Epithelial cell of esophagus (primary cell): Measurements from ENCODE around the gene SPATA6L.

Source experiments
- DNase-seq: peaks from one replicate; pipeline ENCODE4 v3.0.0; 2010; ENCODE audit warnings: low read depth
- H3K4me3 ChIP-seq: 2 replicates; pipeline ENCODE4 v1.5.1; 2011; ENCODE audit warnings: mild to moderate bottlenecking, low read length, control low read depth
- TF ChIP-seq, protein P1 (sequence below): IDR thresholded peaks from 2 replicates; pipeline ENCODE4 v1.5.1; 2011; ENCODE audit warnings: low read depth, mild to moderate bottlenecking, low read length, control low read depth, inconsistent platforms; ENCODE audit not compliant: insufficient read depth; ENCODE audit errors: missing control alignments

Gene SPATA6L

DNA sequence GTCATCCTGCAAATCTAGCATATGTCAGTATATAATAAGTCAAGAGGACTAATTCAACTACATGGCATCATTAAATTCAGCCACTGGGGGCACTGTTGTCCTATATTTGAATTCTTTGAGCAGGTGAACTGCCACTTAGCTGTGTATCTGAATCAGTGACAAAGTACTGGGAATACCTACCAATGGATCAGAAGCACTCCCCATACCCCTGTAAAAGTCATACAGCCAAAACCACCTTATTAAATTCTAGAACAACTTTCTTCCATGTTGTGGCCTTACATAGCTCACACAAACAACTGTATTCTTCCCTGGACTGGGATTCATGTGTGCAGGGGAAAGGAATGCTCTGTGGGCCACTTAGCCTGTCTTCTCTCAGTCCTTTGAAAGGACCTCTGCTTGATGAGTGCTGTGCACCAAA, 61.6 kb downstream of the SPATA6L start:
- TF ChIP-seq, protein P1, sequence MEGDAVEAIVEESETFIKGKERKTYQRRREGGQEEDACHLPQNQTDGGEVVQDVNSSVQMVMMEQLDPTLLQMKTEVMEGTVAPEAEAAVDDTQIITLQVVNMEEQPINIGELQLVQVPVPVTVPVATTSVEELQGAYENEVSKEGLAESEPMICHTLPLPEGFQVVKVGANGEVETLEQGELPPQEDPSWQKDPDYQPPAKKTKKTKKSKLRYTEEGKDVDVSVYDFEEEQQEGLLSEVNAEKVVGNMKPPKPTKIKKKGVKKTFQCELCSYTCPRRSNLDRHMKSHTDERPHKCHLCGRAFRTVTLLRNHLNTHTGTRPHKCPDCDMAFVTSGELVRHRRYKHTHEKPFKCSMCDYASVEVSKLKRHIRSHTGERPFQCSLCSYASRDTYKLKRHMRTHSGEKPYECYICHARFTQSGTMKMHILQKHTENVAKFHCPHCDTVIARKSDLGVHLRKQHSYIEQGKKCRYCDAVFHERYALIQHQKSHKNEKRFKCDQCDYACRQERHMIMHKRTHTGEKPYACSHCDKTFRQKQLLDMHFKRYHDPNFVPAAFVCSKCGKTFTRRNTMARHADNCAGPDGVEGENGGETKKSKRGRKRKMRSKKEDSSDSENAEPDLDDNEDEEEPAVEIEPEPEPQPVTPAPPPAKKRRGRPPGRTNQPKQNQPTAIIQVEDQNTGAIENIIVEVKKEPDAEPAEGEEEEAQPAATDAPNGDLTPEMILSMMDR = peak; percentile 57
- peak; percentile 77 for DNase-seq
- H3K4me3 ChIP-seq = no peak overlapping the region

DNA sequence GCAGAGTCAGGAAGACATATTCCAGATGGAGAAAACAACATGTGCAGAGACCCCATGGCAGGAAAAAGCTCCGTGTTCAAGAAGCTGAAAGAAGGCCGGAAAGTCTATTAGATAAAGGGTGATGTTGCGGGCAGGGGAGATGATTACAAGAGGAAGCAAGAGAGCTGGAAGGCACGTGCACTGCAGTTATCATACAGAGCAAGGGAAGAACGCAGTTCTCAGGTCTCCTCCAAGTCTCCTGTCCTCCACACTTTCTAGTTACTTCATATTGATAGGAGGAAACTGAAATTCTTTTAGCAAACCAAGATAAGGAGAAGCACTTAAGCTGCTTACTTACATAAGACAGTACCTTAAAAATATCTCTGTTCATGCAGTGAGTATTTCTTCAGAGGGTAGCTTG, 62.5 kb downstream of the SPATA6L start:
- no peak overlapping the region for H3K4me3 ChIP-seq
- no peak for DNase-seq
- TF ChIP-seq, protein P1 = no peak

DNA sequence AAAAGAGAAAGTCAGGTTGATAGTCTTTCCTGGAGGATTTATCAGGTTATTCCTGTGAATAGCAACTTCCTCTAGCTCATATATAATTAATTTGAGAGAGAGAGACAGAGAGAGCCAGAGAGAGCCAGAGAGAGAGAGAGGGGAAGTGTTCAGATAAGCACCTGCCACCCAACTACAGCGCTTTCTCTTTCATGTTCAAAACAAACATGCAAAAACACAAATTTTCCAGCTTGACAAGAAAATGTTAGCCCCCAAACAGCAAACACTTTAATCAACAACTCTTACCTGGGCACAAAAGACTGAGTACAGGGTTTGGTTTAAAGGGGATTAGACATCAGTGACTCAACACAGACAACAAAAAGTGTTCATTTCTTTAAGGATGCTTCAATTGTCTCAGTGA, 65.9 kb downstream of the SPATA6L start:
- no peak for DNase-seq
- TF ChIP-seq, protein P1 = no peak
- H3K4me3 ChIP-seq = no peak overlapping the region

DNA sequence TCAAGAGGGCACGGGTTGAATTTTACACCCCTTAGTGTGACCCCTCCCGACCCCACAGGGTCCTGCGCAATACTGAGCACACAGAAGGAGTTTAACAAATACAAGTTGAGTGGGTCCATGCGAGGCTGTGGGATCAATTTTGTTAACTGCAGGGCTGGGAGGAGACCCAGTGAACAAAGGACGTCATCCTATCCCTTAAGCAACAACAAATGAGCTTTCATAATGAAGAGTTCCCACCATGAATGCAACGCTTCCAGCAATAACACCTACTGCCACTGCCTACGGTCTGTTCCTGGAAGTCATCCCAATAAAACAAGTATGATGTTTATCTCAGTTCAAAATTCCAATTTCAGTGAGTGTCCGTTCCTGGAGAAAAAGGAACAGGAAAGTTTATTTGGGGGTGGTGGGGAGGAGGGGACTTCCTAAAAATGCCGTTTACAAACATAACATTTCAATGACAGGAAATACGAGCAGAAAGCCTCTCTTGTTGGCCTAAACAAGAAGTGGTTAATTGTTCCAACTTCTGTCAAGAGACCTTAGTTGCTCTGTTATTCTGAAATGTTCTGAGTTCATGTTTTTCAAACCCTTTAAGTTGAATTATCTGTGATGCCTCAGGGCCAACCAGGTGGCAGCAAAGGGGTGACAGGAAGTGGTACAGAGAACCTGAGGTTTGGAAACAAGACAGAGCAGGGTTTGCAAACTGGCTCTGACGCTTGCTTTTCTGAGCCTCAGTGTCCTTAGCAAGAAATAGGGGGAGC, 69.9 kb downstream of the SPATA6L start:
- no peak for DNase-seq
- H3K4me3 ChIP-seq = no peak overlapping the region
- TF ChIP-seq, protein P1 = no peak

DNA sequence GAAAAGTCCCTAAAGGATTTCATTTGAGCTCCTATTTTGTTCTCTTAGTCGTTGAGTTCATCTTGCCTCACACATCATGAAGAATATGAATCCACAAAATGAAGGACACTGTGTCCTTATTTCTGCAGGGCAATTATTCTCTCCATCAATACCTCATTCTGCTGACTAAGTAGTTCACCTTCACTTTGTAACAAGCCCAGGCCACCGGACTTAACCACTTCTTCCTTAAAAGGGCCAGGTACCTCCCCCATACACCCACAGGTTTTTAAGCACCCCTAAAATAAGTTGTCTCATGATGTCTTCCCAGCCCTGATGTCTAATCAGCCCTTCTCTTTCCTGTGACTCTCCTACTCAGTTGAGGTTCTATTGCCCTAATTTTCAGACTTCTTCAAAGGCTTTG, 71.3 kb downstream of the SPATA6L start:
- no peak overlapping the region for H3K4me3 ChIP-seq
- TF ChIP-seq, protein P1 = no peak
- DNase-seq = no peak

DNA sequence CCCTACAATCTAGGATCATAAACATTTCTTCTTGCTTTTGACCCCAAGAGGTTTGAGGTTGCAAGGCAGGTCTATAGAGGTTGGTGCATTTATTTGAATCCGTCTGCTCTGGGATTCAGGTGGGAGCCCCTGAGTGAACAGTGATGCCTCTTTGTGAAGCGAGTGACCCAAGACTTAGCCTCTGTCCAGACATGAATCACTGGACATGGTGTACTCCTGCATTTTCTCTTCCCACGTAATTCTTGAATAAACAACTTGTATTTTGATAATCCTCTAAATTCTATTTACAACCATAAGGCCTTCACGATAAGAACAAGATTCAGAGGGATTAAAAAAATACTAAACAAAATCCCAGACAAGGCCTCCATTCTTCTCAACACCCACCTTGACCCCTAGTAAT, 71.7 kb downstream of the SPATA6L start:
- TF ChIP-seq, protein P1 = no peak
- no peak overlapping the region for H3K4me3 ChIP-seq
- DNase-seq = no peak

DNA sequence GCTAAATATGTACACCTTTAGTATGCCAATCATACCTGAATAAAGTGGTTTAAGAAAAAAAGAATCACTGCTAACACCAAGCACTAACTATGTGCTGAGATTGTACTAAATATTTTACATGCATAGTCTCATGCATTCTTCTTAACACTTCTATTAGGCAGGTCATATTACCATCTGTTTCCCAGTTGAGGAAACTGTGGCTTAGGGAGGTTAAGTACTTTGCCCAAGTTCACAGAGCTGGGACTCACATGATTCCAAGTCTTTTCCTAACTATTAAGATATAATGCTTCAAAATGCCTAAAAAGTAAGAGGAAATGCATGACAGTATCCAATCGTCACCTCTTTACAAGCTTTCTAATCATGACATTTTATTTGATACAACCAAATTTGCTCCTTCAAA, 73.4 kb downstream of the SPATA6L start:
- no peak overlapping the region for H3K4me3 ChIP-seq
- no peak for DNase-seq
- TF ChIP-seq, protein P1 = no peak
